GM18907 (cell line): ENCODE measurements around the gene CKAP5.
"Not testable (repeated sequence)": the region's sequence is repeated elsewhere in the genome, so short reads cannot be mapped to it uniquely, and the experiment has no call there.

Experiments used
- ATAC-seq: cut with Tn5 transposase; IDR thresholded peaks from one replicate; pipeline ENCODE4 v1.9.1; 2021; ENCODE audit warnings: mild to moderate bottlenecking, moderate library complexity; ENCODE audit not compliant: unreplicated experiment

CKAP5 gene

DNA sequence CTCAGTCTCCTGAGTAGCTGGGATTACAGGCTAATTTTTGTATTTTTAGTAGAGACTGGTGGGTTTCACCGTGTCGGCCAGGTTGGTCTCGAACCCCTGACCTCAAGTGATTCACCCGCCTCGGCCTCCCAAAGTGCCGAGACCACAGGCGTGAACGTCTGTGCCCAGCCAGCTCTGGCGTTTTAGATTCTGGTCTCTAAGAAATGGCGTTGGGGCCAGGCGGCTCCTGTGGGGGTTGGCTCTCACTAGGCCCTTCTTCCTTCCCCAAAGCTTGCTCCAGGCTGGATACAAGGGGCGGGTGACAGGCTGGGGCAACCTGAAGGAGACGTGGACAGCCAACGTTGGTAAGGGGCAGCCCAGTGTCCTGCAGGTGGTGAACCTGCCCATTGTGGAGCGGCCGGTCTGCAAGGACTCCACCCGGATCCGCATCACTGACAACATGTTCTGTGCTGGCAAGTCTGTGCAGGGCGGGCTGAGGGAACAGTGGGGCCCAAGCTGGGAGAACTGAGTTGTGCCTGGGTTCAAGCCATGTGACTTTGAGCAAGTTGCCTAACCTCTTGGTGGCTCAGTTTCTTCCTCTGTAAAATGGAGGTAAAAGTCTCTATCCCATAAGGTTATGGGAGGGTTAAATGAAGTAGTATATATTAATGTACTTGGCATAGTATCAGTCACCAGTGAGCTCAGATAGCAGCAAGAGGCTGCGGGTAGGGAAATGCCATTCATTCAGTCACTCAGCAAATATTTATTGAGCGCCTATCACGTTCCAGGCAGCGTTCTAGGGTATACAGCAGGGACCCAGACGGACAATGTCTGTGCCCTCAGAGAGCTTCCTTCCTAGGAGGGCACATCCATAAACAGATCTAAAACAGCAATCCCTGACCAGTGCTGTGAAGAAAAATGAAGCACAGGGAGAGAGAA lies 116.7 kb downstream of the CKAP5 start:
- ATAC-seq = no peak

DNA sequence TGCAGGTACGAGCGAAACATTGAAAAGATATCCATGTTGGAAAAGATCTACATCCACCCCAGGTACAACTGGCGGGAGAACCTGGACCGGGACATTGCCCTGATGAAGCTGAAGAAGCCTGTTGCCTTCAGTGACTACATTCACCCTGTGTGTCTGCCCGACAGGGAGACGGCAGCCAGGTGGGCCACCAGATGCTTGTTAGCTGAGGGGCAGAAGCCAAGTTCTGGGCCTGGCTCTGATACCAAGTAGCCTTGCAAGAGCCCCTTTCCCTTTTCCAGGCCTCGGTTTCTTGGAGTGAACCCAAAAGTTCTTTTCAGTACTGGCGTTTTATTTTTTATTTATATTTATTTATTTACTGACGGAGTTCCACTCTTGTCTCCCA lies 117.4 kb downstream of the CKAP5 start:
- no peak for ATAC-seq

DNA sequence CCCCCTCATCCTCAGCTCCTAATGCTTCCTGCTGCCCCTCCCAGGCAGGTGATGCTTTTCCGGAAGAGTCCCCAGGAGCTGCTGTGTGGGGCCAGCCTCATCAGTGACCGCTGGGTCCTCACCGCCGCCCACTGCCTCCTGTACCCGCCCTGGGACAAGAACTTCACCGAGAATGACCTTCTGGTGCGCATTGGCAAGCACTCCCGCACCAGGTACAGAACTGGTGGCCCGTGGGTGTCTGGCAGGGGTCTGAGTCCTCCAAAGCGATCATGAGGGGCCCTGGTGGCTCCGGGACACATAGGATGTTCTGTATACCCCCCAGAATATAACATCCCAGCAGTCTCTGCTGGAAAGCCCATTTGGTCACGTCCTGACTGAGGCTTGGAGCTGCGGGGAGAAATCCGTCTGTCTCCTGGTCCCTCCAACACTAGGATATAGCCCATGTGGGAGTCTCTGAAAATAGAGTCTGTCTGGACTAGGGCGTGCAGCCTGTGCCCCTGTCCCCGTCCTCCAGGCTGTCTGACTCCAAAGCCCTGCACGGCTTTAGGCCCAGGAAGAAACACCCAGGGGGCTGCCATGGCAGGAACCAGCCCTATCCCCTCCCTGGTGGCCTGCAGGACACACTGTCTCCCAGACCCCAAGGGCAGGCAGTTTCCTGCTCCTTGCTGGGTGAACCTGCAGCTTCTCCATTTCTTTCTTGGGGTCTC lies 118.0 kb downstream of the CKAP5 start:
- no peak for ATAC-seq

DNA sequence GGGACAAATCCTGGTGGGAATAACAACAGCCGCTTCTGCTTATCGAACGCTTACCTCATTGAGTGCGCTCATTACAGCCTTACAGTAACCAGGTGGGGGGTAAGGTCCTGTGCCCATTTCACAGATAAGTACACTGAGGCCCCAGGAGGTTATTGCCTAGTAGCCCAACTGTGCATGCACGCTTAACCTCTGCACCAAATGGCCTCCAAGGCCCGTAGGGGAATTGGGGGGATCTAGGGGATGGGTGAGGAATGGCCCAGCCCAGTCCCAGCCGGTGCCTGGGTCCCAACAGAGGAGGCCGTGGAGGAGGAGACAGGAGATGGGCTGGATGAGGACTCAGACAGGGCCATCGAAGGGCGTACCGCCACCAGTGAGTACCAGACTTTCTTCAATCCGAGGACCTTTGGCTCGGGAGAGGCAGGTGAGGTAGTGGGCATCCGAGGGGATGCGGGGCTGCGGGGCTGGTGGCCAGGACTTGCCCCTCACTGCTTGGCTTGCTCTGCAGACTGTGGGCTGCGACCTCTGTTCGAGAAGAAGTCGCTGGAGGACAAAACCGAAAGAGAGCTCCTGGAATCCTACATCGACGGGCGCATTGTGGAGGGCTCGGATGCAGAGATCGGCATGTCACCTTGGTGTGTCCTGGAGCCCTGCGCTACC lies 119.7 kb downstream of the CKAP5 start:
- ATAC-seq = no peak

DNA sequence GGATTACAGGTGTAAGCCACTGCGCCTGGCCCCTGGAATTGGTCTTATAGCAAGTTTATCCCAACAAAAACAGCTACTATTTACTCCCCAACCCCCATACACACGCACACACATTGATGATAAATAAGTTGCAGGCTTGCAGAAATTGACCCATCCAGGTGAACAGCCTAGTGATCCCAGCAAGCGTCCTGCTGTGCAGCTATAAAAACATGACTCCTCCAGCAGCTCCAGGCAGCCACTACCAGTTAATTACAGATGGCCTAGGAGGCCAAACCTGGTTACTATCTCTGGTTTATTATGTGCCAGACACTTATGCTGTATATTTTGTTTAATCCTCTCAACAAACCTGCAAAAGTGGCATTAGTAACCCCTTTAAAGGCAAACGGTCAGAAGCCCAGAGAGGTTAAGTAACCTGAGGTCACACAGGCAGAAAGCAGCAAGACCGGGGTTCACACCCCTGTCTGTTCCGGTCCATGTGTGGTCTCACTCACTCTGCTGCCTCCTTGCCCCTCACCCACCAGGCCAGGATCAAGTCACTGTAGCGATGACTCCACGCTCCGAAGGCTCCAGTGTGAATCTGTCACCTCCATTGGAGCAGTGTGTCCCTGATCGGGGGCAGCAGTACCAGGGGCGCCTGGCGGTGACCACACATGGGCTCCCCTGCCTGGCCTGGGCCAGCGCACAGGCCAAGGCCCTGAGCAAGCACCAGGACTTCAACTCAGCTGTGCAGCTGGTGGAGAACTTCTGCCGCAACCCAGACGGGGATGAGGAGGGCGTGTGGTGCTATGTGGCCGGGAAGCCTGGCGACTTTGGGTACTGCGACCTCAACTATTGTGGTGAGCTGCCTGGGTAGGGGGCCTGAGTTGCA lies 120.5 kb downstream of the CKAP5 start:
- ATAC-seq = no peak

DNA sequence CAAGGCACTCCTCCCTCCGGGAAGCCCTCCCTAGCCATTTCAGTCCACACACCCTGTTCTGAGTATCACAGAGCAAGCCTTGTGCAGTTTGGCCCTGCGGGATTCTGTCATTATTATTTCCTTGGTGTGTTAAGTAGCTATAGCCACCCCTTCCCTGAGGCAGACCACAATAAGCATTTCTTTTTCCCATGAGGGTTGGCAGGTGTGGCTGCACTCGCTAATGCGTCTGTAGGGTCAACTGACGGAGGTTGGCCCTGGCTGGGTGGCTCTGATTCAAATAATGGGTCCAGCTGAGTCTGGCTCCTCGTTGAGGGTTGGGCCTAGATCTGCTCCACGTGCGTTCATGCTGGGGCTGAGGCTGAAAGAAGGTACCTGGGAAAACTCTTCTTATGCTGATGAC lies 122.0 kb downstream of the CKAP5 start:
- no peak for ATAC-seq

DNA sequence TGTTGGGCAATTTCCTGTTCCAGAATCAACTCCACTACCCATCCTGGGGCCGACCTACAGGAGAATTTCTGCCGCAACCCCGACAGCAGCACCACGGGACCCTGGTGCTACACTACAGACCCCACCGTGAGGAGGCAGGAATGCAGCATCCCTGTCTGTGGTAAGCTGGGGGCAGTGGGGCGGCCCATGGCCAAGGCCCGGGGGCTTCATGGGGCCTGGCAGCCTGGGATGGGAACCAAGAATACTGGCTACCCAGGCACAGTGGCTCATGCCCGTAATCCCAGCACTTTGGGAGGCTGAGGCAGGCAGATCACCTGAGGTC lies 122.8 kb downstream of the CKAP5 start:
- no peak for ATAC-seq

DNA sequence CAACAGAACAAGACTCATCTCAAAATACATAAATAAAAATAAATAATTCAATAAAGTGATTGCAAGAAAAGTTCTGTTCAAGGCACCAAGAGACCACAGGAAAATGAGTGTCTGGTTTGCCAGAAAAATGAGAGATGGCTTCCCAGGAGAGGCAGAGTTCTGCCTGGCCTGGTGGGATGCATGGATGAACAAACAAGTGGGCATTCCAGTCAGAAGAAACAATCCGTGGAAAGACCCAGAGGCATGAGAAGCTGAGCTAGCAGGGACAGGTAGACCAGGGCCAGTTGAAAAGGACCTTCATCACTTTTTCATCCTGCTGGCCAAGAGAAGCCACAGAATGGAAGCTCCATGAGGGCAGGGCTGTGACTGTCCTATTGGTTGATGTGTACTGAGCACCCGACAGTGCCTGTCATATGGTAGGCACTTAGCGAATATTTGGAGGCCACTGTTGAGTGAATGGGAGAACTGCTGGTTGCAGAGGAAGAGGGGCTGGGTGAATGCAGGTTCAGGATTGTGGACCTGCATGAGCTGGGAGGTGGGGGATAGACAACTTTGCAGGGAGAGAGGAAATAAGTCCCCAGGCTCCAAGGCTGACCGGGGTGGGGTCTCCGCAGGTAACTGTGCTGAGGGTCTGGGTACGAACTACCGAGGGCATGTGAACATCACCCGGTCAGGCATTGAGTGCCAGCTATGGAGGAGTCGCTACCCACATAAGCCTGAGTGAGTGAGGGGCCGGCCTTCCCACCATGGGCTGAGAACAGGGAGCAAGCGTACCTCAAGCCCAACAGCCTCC lies 123.3 kb downstream of the CKAP5 start:
- ATAC-seq = no peak

DNA sequence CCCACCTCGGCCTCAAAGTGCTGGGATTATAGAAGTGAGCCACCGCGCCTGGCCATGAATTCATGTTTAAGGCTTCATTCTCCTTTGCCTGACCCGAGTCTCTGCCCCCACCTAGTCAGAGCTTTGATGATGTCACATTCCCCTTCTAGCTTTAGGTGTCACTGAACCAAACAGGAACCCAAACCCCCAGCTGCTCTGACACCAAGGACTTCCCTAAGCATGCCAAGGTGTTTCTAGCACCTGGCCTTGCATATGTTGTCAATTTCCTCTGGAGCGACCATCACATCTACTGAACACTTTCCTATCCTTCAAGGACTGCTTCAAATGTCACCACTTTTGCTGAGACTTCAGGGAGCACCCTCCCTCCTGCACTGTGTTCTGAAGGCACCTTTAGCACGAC lies 124.8 kb downstream of the CKAP5 start:
- ATAC-seq = no peak

DNA sequence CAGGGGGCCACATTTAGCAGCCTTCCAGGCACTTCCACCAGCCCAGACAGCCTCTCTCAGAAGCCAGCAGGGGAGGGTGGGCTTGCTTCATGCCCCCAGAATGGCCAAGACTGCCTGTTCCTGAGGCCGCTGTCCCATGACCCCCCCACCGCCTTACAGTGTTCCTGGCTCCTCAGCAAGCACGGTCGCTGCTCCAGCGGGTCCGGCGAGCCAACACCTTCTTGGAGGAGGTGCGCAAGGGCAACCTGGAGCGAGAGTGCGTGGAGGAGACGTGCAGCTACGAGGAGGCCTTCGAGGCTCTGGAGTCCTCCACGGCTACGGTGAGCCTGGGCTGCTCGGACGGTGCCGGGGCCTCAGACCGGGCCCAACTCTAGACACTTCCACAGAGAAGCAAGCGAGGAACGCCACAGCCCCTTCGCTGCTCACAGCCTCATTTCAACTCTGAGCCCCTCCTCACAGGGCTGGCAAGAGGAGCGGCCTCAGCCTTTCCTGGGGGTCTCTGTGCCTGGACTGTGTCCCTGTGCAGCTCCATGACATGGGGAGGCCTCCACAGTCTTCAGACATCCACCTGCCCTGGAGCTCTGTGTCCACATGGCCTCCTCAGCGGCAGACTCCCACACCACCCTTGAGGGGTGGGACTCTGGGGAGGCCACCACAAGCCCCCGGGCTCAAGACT lies 126.4 kb downstream of the CKAP5 start:
- no peak for ATAC-seq

DNA sequence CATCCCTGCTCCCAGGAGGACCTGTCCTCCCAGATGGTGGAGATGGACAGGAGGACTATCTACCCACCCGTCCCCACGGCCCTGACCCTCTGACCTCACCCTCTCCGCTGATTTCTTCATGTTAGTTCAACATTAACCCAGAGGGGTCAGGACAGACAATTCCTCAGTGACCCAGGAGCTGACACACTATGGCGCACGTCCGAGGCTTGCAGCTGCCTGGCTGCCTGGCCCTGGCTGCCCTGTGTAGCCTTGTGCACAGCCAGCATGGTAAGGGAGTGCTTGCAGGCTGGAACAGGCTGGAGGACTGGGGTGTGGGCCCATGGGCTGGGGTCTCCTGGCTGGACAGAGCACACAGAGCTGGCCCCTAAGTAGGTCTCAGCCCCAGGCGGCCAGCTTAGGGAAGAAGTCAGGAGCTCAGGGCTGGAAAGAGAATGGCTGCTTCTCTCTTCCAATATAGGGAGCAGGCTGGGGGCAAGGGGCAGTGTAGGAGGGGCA lies 127.0 kb downstream of the CKAP5 start, which contains the start of gene F2:
F2 (plus strand) TSS at position 166 of the 495 bp plus-strand sequence; CDS start at position 189, 23 bp downstream.
- ATAC-seq = no peak

DNA sequence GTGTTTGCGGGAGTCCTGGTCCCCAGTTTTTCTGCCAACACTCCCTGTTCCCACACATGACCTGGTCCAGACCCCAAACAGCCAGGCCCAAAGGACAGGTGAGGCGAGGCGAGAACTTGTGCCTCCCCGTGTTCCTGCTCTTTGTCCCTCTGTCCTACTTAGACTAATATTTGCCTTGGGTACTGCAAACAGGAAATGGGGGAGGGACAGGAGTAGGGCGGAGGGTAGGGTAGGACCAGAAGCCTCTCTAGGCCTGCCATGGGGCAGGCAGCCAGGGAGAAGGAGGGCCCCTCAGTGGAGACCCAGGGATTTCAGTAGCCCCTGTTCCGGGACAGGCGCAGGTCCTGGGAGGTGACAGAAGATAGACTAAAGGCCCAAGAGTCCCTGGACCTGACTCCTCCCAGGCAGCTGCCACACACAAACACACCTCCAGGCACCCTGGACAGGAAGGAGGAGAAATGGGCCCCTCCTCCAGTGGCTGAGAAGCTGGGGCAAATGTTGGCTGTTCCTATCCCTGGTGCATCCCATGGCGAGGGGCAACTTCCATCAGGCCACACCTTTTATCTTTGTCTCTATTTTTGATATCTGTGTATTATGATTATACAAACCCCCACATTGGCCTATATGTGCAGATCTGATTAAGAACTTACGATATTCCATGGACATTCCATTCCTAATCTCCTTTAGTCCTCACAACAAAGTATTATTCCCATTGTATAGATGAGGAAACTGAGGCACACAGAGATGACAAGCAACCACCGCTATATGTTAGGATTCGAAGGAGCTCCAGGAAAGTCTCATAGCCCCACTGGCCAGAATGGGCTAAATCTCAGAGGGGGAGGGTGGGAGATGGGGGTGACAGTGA lies 127.7 kb downstream of the CKAP5 start:
- no peak for ATAC-seq

DNA sequence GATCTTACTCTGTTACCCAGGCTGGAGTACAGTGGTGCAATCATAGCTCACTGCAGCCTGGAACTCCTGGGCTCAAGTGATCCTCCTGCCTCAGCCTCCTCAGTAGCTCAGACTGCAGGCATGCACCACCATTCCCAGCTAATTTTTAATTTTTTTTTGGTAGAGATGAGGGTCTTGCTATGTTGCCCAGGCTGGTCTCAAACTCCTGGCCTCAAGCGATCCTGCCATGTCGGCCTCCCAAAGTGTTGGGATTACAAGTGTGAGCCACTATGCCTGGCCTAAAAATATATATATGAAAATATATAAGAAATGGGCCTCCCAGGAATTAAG lies 128.3 kb downstream of the CKAP5 start:
- not testable (repeated sequence) for ATAC-seq

DNA sequence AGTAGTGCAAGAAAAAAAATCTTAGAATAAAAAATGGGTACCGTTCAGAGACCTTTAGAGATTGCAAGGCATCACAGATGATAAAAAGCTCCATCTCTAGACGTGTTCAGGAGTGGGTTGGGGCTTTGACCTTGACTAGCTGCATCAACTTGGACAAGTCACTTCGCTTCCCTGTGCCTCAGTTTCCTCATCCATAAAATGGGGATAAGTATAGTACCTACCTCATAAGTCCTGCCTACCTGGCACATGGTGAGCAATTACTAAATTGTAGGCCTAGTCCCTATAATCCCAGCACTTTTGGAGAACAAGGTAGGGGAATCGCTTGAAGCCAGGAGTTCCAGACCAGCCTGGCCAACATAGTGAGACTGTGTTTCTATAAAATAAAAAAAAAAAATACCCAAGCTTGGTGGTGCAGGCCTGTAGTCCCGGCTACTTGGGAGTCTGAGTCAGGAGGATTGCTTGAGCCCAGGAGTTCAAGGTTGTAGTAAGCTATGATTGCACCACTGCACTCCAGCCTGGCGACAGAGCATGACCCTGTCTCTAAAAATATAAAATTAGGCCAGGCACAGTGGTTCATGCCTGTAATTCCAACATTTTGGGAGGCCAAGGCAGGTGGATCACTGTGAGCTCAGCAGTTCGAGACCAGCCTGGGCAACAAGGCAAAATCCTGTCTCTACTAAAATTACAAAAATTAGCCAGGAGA lies 133.1 kb downstream of the CKAP5 start:
- no peak for ATAC-seq

DNA sequence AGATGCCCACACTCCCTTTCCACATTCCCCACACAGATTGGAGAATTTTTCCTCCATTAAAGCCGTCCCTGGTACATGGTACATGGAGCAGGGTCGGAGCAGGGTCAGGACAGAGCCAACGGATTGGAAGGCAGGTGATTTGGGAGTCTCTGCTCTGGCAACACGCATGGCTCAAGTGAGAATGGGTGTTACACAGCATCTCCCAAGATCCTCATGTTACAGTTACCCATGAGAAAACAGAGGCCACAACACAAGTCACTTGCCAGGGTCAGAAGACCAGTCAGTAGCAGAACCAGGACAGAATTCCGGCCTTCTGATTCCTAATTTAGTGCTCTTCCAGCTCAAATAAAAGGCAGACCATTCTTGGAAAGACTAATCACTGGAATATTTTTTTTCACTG lies 134.8 kb downstream of the CKAP5 start:
- no peak for ATAC-seq

DNA sequence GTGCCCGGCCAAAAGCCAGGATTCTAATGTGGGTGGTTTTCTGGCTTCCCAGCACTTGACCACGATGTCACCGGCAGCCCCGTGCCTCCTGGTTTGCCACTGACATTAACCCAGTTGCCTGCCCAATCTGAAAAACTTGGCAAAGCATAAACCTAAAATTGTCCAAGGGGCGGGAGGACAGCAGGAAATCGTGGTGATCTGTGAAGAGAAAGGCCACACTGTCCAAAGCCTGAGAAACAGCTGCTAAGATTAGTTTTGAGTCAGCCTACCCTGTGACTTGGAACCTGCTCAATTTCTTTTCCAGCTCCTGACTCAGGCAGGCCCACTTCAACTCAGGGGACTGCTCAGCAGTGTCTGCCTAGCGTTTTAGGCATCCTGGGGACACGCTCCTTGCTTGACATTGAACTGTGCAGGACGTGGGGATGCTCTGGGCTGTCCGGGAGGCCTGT lies 135.2 kb downstream of the CKAP5 start:
- ATAC-seq = no peak

DNA sequence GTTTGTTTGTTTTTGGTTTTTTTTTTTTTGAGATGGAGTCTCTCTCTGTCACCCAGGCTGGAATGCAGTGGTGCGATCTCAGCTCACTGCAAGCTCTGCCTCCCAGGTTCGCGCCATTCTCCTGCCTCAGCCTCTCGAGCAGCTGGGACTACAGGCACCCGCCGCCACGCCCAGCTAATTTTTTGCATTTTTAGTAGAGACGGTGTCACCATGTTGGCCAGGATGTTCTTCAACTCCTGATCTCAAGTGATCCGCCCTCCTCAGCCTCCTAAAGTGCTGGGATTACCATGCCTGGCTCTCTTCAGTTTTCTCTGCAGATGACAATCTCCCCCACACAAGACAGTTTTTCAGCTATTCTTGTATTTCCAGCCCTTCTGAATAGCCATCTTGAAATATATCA lies 136.7 kb downstream of the CKAP5 start:
- not testable (repeated sequence) for ATAC-seq

DNA sequence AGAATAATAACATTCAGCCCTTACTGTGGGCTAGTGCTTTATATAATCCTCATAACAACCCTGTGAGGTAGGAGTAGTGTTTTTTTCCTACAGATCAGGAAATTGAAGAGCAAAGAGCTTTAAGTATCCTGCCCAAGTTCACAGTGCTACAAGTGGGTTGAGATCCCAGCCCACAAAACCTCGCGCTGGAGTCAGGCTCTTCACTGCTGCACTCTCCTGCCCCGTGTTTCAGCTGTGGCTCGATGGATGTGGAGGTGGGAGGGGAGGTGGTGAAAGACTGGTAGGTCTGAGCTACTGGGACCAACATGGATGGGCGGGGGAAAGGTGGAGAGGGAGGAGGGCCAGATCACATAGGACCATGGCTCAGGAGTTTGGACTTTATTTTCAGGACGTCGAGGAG lies 139.2 kb downstream of the CKAP5 start:
- no peak for ATAC-seq
